K562 (cell line): ENCODE measurements around the gene CDK14. TPM values are rescaled to one million over a fixed set of nuclear protein-coding genes. Genes with fewer than 3 reads are reported as not detected.

ENCODE experiments used
- FOXK2 ChIP-seq, 2 experiments: fragments of 450-650 bp; IDR thresholded peaks in 1 of 2; conservative IDR thresholded peaks in 1 of 2; 2 replicates each; pipeline ENCODE4 v1.6.1; 2016; ENCODE audit warnings: low read depth in 2 of 2, mild to moderate bottlenecking in 1 of 2
- MXD1 ChIP-seq: fragments of 250-450 bp; sonication (Bioruptor Pico); IDR thresholded peaks from 2 replicates; pipeline ENCODE4 v1.8.0; 2021; ENCODE audit warnings: borderline replicate concordance, mild to moderate bottlenecking, moderate library complexity; ENCODE audit not compliant: poor library complexity, severe bottlenecking
- NR0B1 ChIP-seq: fragments of 450-650 bp; IDR thresholded peaks from one replicate; pipeline ENCODE4 v1.6.1; 2018; ENCODE audit warnings: mild to moderate bottlenecking, moderate library complexity; ENCODE audit not compliant: partially characterized antibody
- PBX2 ChIP-seq, 2 experiments: IDR thresholded peaks in 1 of 2; conservative IDR thresholded peaks in 1 of 2; 2 replicates each; pipeline ENCODE4 v1.6.1; 2016; ENCODE audit warnings: low read depth in 2 of 2, mild to moderate bottlenecking in 1 of 2, missing compliant biosample characterization in 1 of 2, missing genetic modification characterization in 1 of 2, moderate library complexity in 1 of 2
- ZBTB33 ChIP-seq: sonication (generic); formaldehyde crosslinking; IDR thresholded peaks from 2 replicates; pipeline ENCODE4 v1.8.1; 2023; ENCODE audit warnings: mild to moderate bottlenecking, missing genetic modification reagents
- polyA plus RNA-seq, 8 experiments: library from polyadenylated mRNA; depleted of rRNA in 4 of 8; stranded (reverse) in 5 of 8; unstranded in 3 of 8; fragments of >200 nt; fragmentation: Nextera tagmentation in 2 of 8; fragmentation: Illumina TruSeq in 1 of 8; extraction: Ambion mirVana in 2 of 8; extraction: Trizol in 1 of 8; gene quantifications; 2 replicates each; pipeline versions ENCODE4 v1.2.1 to v1.2.3, GENCODE V29; 2011 to 2014; ENCODE audit warnings: inconsistent platforms in 1 of 8, missing spikeins in 1 of 8
- total RNA-seq, 7 experiments: library from RNA; depleted of rRNA in 6 of 7; stranded (reverse); fragments of >200 nt in 6 of 7; fragmentation: Illumina TruSeq in 2 of 7; extraction: Trizol in 2 of 7; gene quantifications; 2 replicates each; pipeline versions ENCODE4 v1.2.1 to v1.2.3, GENCODE V29; 2011 to 2021; ENCODE audit warnings: low replicate concordance in 1 of 7

CDK14 gene
- total and polyA plus RNA-seq, 9 of the 15 experiments (the other 6 are each of a cell fraction or from before 2014, with no cell fraction given), result 0.03 to 0.91 (median 0.16) TPM

- TF ChIP-seq FOXK2 (conservative IDR thresholded peaks at IDR 0.05 in 1 of 2, IDR thresholded peaks at IDR 0.05 in 1 of 2; ENCODE audit: low read depth in 2 of 2) (no peak), PBX2 (CRISPR knock-in tag; IDR thresholded peaks at IDR 0.05; ENCODE audit: low read depth) (no peak), PBX2 (tag; conservative IDR thresholded peaks at IDR 0.05; ENCODE audit: low read depth) (no peak), NR0B1 (no peak), MXD1 (CRISPR knock-in tag) (no peak), ZBTB33 (CRISPR knock-in tag) (no peak)
These were observed 82.9 kb downstream of the CDK14 start (continued) for GRCh38 chr7:90678986-90679385.
